Neural progenitor cell (in vitro differentiated cells): ENCODE results near the gene HLTF. TPM values are rescaled to one million over a fixed set of nuclear protein-coding genes. Genes with fewer than 3 reads are reported as not detected.

Experiments
- DNase-seq: peaks from one replicate; pipeline ENCODE4 v3.0.0-alpha.2; 2016; ENCODE audit warnings: low spot score
- H2AFZ ChIP-seq: fragments of 200-600 bp; sonication (generic); replicated peaks from 2 replicates; pipeline ENCODE4 v1.6.1; 2016; ENCODE audit warnings: antibody characterized with exemption
- H3F3A ChIP-seq: fragments of 200-600 bp; sonication (generic); 2 replicates; pipeline ENCODE4 v1.6.1; 2016; ENCODE audit warnings: antibody characterized with exemption, low read depth
- H3K27ac ChIP-seq: fragments of 200-600 bp; sonication (generic); 2 replicates; pipeline ENCODE4 v1.5.1; 2016; ENCODE audit warnings: mild to moderate bottlenecking
- H3K27me3 ChIP-seq: fragments of 200-600 bp; sonication (generic); 2 replicates; pipeline ENCODE4 v1.6.1; 2016; ENCODE audit warnings: mild to moderate bottlenecking, moderate library complexity
- H3K36me3 ChIP-seq: fragments of 200-600 bp; sonication (generic); 2 replicates; pipeline ENCODE4 v1.5.1; 2016
- H3K4me1 ChIP-seq: fragments of 200-600 bp; sonication (generic); 2 replicates; pipeline ENCODE4 v1.6.1; 2016; ENCODE audit warnings: mixed run types
- H3K4me2 ChIP-seq: fragments of 200-600 bp; sonication (generic); 2 replicates; pipeline ENCODE4 v1.6.1; 2016
- H3K4me3 ChIP-seq: fragments of 200-600 bp; sonication (generic); 2 replicates; pipeline ENCODE4 v1.5.1; 2016
- H3K79me2 ChIP-seq: fragments of 200-600 bp; sonication (generic); 2 replicates; pipeline ENCODE4 v1.6.1; 2016; ENCODE audit warnings: low read depth
- H3K9ac ChIP-seq: fragments of 200-600 bp; sonication (generic); 2 replicates; pipeline ENCODE4 v1.6.1; 2016
- H3K9me3 ChIP-seq: fragments of 200-600 bp; sonication (generic); 2 replicates; pipeline ENCODE4 v1.5.1; 2016; ENCODE audit warnings: low read depth
- H4K20me1 ChIP-seq: fragments of 200-600 bp; sonication (generic); 2 replicates; pipeline ENCODE4 v1.6.1; 2016; ENCODE audit warnings: low read depth
- H3K27ac Mint-ChIP-seq: 3 replicates; pipeline ENCODE4 v1.8.0; 2021; ENCODE audit warnings: mixed read lengths
- H3K27me3 Mint-ChIP-seq: 2 replicates; pipeline ENCODE4 v1.8.0; 2022; ENCODE audit warnings: low read depth, mild to moderate bottlenecking, inconsistent platforms, moderate library complexity, mixed read lengths; ENCODE audit not compliant: insufficient read depth
- H3K36me3 Mint-ChIP-seq: 3 replicates; pipeline ENCODE4 v1.8.0; 2021; ENCODE audit warnings: mixed read lengths
- H3K4me1 Mint-ChIP-seq: 3 replicates; pipeline ENCODE4 v1.8.0; 2021; ENCODE audit warnings: mixed read lengths
- H3K4me3 Mint-ChIP-seq: 3 replicates; pipeline ENCODE4 v1.8.0; 2021; ENCODE audit warnings: mild to moderate bottlenecking, moderate library complexity, mixed read lengths
- H3K9me3 Mint-ChIP-seq: 3 replicates; pipeline ENCODE4 v1.8.0; 2020; ENCODE audit warnings: mixed read lengths
- CTCF ChIP-seq: fragments of 200-600 bp; sonication (generic); IDR thresholded peaks from 2 replicates; pipeline ENCODE4 v1.5.1; 2017; ENCODE audit warnings: antibody characterized with exemption, mild to moderate bottlenecking
- EZH2 ChIP-seq: fragments of 200-600 bp; sonication (generic); IDR thresholded peaks from 2 replicates; pipeline ENCODE4 v1.6.1; 2017; ENCODE audit warnings: antibody characterized with exemption, mild to moderate bottlenecking, moderate library complexity
- EZH2phosphoT487 ChIP-seq: fragments of 200-600 bp; sonication (generic); IDR thresholded peaks from 2 replicates; pipeline ENCODE4 v1.6.1; 2017; ENCODE audit warnings: antibody characterized with exemption
- total RNA-seq: library from RNA; depleted of rRNA; stranded (reverse); fragments of >200 nt; gene quantifications from 2 replicates; pipeline ENCODE4 v1.2.3, GENCODE V29; 2015; ENCODE audit warnings: low replicate concordance

Gene HLTF
- total RNA-seq, 1 donor from 2014 or later, result 76.1 TPM

GRCh38 chr3:149089395-149089794 is 3.1 kb upstream of the HLTF start:
- Histone ChIP-seq H3K9ac (no peak overlapping the region), H2AFZ (no peak overlapping the region), H3K4me3 (no peak overlapping the region), H3K9me3 (no peaks in the 10 kb centered on the region), H3K27ac (no peak overlapping the region), H3K27me3 (no peaks in the 10 kb centered on the region), H4K20me1 (peaks cover 6% of the 10 kb centered on the region), H3F3A (peaks cover 21% of the 10 kb centered on the region), H3K4me2 (no peak overlapping the region), H3K79me2 (peaks cover 12% of the 10 kb centered on the region), H3K4me1 (no peaks in the 10 kb centered on the region), H3K36me3 (no peaks in the 10 kb centered on the region)
- Mint-ChIP-seq H3K9me3 (peaks cover 10% of the 10 kb centered on the region), H3K4me1 (peaks cover 18% of the 10 kb centered on the region), H3K27ac (no peak overlapping the region), H3K36me3 (peaks cover 8% of the 10 kb centered on the region), H3K4me3 (no peak overlapping the region), H3K27me3 (peaks cover 12% of the 10 kb centered on the region)
- TF ChIP-seq EZH2phosphoT487 (no peak), EZH2 (no peak), CTCF (no peak)
- DNase-seq, result no peak

- Histone ChIP-seq H3K9me3 (no peaks in the 10 kb centered on the region), H3K27me3 (no peaks in the 10 kb centered on the region), H3K4me1 (no peaks in the 10 kb centered on the region), H3K4me3 (no peak overlapping the region), H2AFZ (no peak overlapping the region), H3K27ac (no peak overlapping the region), H3K4me2 (no peak overlapping the region), H3K79me2 (peaks cover 26% of the 10 kb centered on the region), H3F3A (peaks cover 21% of the 10 kb centered on the region), H4K20me1 (peaks cover 6% of the 10 kb centered on the region), H3K9ac (no peak overlapping the region), H3K36me3 (no peaks in the 10 kb centered on the region)
- Mint-ChIP-seq H3K4me1 (peaks cover 22% of the 10 kb centered on the region), H3K36me3 (peaks cover 20% of the 10 kb centered on the region), H3K4me3 (no peak overlapping the region), H3K27me3 (peaks cover 12% of the 10 kb centered on the region), H3K9me3 (peaks cover 18% of the 10 kb centered on the region), H3K27ac (no peak overlapping the region)
- no peak for TF ChIP-seq EZH2phosphoT487
- no peak for TF ChIP-seq EZH2
- TF ChIP-seq CTCF, result no peak
- no peak for DNase-seq
Measured at GRCh38 chr3:149087208-149087607, 875 bp upstream of the HLTF start.

- H3K27ac Mint-ChIP-seq, result peak overlapping the region; percentile 81
- H3K4me1 Mint-ChIP-seq, result peaks cover 21% of the 10 kb centered on the region
- peak overlapping the region; percentile 66 for H2AFZ ChIP-seq
- H3K9ac ChIP-seq, result no peak overlapping the region
- no peaks in the 10 kb centered on the region for H3K4me1 ChIP-seq
- H3K27ac ChIP-seq, result peak overlapping the region; percentile 40
- H3K4me2 ChIP-seq, result peak overlapping the region; percentile 79
- H3K4me3 Mint-ChIP-seq, result peak overlapping the region; percentile 92
- no peaks in the 10 kb centered on the region for H3K9me3 ChIP-seq
- H3K27me3 ChIP-seq, result no peaks in the 10 kb centered on the region
- DNase-seq, result peak; percentile 84
- peaks cover 35% of the 10 kb centered on the region for H3K79me2 ChIP-seq
- peak overlapping the region; percentile 61 for H3K4me3 ChIP-seq
- peaks cover 6% of the 10 kb centered on the region for H4K20me1 ChIP-seq
- H3K36me3 Mint-ChIP-seq, result peaks cover 32% of the 10 kb centered on the region
- H3F3A ChIP-seq, result peaks cover 21% of the 10 kb centered on the region
- peaks cover 18% of the 10 kb centered on the region for H3K9me3 Mint-ChIP-seq
- no peaks in the 10 kb centered on the region for H3K36me3 ChIP-seq
- H3K27me3 Mint-ChIP-seq, result peaks cover 12% of the 10 kb centered on the region
- TF ChIP-seq CTCF (no peak), EZH2 (peak; percentile 13), EZH2phosphoT487 (no peak)
Measured at GRCh38 chr3:149085828-149086231, 503 bp downstream of the HLTF start.
